LHCN-M2 (cell line): ENCODE measurements around the gene TSPAN32. TPM values are rescaled to one million over a fixed set of nuclear protein-coding genes. Genes with fewer than 3 reads are reported as not detected.

ENCODE experiments used
- DNase-seq: peaks from one replicate; pipeline ENCODE4 v3.0.0-alpha.2; 2012; ENCODE audit warnings: low read depth
- total RNA-seq: library from RNA; depleted of rRNA; stranded (reverse); fragments of >200 nt; gene quantifications from 2 replicates; pipeline ENCODE4 v1.2.3, GENCODE V29; 2014

The TSPAN32 gene
- total RNA-seq, 1 experiment from 2014 or later: not detected

GRCh38 chr11:2302896-2303626, 1.2 kb downstream of the TSPAN32 start:
- no peak for DNase-seq

- DNase-seq: no peak
Measured at GRCh38 chr11:2303627-2304505, 2.1 kb downstream of the TSPAN32 start.

GRCh38 chr11:2304506-2305139, 2.8 kb downstream of the TSPAN32 start:
- no peak for DNase-seq

- peak; percentile 31 for DNase-seq
Measured at GRCh38 chr11:2305140-2305778, 3.4 kb downstream of the TSPAN32 start.

GRCh38 chr11:2305788-2306451, 4.1 kb downstream of the TSPAN32 start:
- DNase-seq: no peak

GRCh38 chr11:2306452-2306823, 4.6 kb downstream of the TSPAN32 start:
- no peak for DNase-seq

GRCh38 chr11:2306877-2307500, 5.2 kb downstream of the TSPAN32 start:
- DNase-seq: no peak

GRCh38 chr11:2307501-2308331, 5.9 kb downstream of the TSPAN32 start:
- DNase-seq: no peak

- no peak for DNase-seq
Measured at GRCh38 chr11:2308713-2309112, 6.9 kb downstream of the TSPAN32 start.

- no peak for DNase-seq
Measured at GRCh38 chr11:2309251-2310072, 7.6 kb downstream of the TSPAN32 start.

- DNase-seq: no peak
Measured at GRCh38 chr11:2310073-2310785, 8.4 kb downstream of the TSPAN32 start.

- no peak for DNase-seq
Measured at GRCh38 chr11:2310786-2311352, 9.1 kb downstream of the TSPAN32 start.

- no peak for DNase-seq
Measured at GRCh38 chr11:2311353-2312133, 9.7 kb downstream of the TSPAN32 start.

- DNase-seq: peak; percentile 35
Measured at GRCh38 chr11:2312232-2313042, 10.6 kb downstream of the TSPAN32 start.

GRCh38 chr11:2313051-2313951, 11.5 kb downstream of the TSPAN32 start:
- no peak for DNase-seq
